Loucy (cell line): ENCODE results near the gene CHST12.

Source experiments
- H2AFZ ChIP-seq: fragments of 200-600 bp; sonication (generic); 2 replicates; pipeline ENCODE4 v1.6.0; 2016; ENCODE audit warnings: antibody characterized with exemption, mild to moderate bottlenecking, low read length, moderate library complexity
- H3F3A ChIP-seq: fragments of 200-600 bp; 2 replicates; pipeline ENCODE4 v1.6.0; 2016; ENCODE audit warnings: antibody characterized with exemption, low read depth, mild to moderate bottlenecking
- H3K27me3 ChIP-seq: fragments of 200-600 bp; sonication (generic); 2 replicates; pipeline ENCODE4 v1.6.1; 2014; ENCODE audit warnings: low read length, mild to moderate bottlenecking; ENCODE audit not compliant: insufficient read depth, poor library complexity, severe bottlenecking
- H3K36me3 ChIP-seq: fragments of 200-600 bp; sonication (generic); 2 replicates; pipeline ENCODE4 v1.6.1; 2016; ENCODE audit warnings: low read length; ENCODE audit not compliant: insufficient read depth
- H3K4me1 ChIP-seq: fragments of 200-600 bp; sonication (generic); 2 replicates; pipeline ENCODE4 v1.5.1; 2014; ENCODE audit warnings: low read length, mild to moderate bottlenecking; ENCODE audit not compliant: insufficient read depth, poor library complexity, severe bottlenecking
- H3K4me2 ChIP-seq: fragments of 200-600 bp; sonication (generic); 2 replicates; pipeline ENCODE4 v1.6.0; 2014; ENCODE audit warnings: antibody characterized with exemption, low read length, low read depth, mild to moderate bottlenecking; ENCODE audit not compliant: poor library complexity, severe bottlenecking
- H3K4me3 ChIP-seq: fragments of 200-600 bp; sonication (generic); 2 replicates; pipeline ENCODE4 v1.5.1; 2014; ENCODE audit warnings: low read length, mild to moderate bottlenecking, mixed read lengths; ENCODE audit not compliant: poor library complexity, severe bottlenecking
- H3K79me2 ChIP-seq: fragments of 200-600 bp; sonication (generic); 2 replicates; pipeline ENCODE4 v1.6.1; 2014; ENCODE audit warnings: low read length; ENCODE audit not compliant: insufficient read depth
- H3K9ac ChIP-seq: fragments of 200-600 bp; sonication (generic); 2 replicates; pipeline ENCODE4 v1.6.0; 2014; ENCODE audit warnings: mild to moderate bottlenecking, low read depth, low read length, moderate library complexity; ENCODE audit not compliant: poor library complexity, severe bottlenecking
- H3K9me2 ChIP-seq: fragments of 200-600 bp; sonication (generic); replicated peaks from 2 replicates; pipeline ENCODE4 v1.6.1; 2016; ENCODE audit warnings: low read depth, low read length, mixed read lengths
- H3K9me3 ChIP-seq: fragments of 200-600 bp; sonication (generic); 2 replicates; pipeline ENCODE4 v1.6.1; 2014; ENCODE audit warnings: mild to moderate bottlenecking, antibody characterized with exemption, low read length, low read depth; ENCODE audit not compliant: insufficient read depth
- H4K20me1 ChIP-seq: fragments of 200-600 bp; sonication (generic); 2 replicates; pipeline ENCODE4 v1.6.0; 2014; ENCODE audit warnings: antibody characterized with exemption, low read length, mild to moderate bottlenecking; ENCODE audit not compliant: insufficient read depth, poor library complexity, severe bottlenecking
- EZH2phosphoT487 ChIP-seq: fragments of 200-600 bp; IDR thresholded peaks from 2 replicates; pipeline ENCODE4 v1.6.1; 2018; ENCODE audit warnings: antibody characterized with exemption, mild to moderate bottlenecking, moderate library complexity, borderline replicate concordance
- TF ChIP-seq, protein P1 (sequence below): fragments of 200-600 bp; sonication (generic); conservative IDR thresholded peaks from 2 replicates; pipeline ENCODE4 v1.5.1; 2014; ENCODE audit warnings: mild to moderate bottlenecking, antibody characterized with exemption, low read length

CHST12 gene

DNA sequence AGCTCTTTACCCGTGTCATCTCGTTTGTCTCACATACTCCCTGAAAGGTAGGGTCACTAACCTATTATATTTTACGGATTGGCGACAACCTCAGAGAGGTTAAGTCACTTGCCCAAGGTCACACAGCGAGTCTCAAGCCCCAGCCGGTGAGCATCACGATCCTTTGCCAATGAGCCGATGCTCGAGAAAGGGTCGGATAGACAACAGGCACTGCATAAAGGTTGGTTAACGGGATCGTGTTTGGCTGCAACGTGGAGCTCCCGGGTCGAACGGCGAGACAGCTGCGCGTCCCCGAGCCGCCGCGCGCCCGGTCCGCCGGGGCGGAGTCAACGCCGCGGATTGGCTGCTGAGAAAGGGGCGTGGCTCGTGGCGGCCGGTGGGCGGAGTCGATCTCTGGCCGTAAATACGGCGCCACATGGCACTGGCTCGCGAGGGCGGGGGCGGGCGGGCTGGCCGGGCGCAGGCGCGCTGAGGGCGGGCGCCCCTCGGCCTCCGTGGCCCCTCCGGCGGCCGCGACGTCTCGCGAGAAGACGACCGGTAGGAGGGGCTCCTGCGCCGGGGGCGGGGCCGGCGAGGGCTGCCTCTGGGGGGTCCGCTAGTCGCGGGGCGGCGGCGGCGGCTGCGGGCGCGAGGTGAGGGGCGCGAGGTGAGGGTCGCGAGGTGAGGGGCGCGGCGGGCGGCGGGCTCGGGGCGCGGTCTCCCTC is at the start of gene CHST12:
Gene CHST12, plus strand, starts transcription at position 598 of the 704 bp plus-strand sequence. CDS start 29,029 bp downstream, outside the sequence.
- Histone ChIP-seq H2AFZ (no peak within 1 kb of the TSS), H3K79me2 (peaks cover 50% of the 10 kb centered on the region), H3K4me1 (peaks cover 46% of the 10 kb centered on the region), H3K9ac (peak within 1 kb of the TSS; percentile 98), H3K4me3 (peak within 1 kb of the TSS; percentile 87), H3K27me3 (peaks cover 9% of the 10 kb centered on the region), H4K20me1 (peaks cover 14% of the 10 kb centered on the region), H3K4me2 (peak within 1 kb of the TSS; percentile 90), H3K36me3 (no peaks in the 10 kb centered on the region), H3K9me2 (no peaks in the 10 kb centered on the region), H3F3A (peaks cover 23% of the 10 kb centered on the region), H3K9me3 (no peaks in the 10 kb centered on the region)
- no peak for TF ChIP-seq EZH2phosphoT487
- TF ChIP-seq, protein P1, sequence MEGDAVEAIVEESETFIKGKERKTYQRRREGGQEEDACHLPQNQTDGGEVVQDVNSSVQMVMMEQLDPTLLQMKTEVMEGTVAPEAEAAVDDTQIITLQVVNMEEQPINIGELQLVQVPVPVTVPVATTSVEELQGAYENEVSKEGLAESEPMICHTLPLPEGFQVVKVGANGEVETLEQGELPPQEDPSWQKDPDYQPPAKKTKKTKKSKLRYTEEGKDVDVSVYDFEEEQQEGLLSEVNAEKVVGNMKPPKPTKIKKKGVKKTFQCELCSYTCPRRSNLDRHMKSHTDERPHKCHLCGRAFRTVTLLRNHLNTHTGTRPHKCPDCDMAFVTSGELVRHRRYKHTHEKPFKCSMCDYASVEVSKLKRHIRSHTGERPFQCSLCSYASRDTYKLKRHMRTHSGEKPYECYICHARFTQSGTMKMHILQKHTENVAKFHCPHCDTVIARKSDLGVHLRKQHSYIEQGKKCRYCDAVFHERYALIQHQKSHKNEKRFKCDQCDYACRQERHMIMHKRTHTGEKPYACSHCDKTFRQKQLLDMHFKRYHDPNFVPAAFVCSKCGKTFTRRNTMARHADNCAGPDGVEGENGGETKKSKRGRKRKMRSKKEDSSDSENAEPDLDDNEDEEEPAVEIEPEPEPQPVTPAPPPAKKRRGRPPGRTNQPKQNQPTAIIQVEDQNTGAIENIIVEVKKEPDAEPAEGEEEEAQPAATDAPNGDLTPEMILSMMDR = no peak

DNA sequence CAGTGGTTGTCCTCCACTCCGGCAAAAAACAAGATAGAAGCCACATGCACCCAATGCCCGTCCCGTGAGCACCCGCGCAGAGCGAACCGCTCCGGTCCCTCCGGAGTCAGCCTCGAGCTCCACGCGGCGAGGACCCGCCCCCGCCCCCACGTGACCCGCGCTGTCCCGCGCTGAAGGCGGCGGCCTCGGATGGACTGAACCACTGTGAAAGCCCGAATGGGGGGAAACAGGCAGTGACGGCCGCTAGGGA is 49.5 kb upstream of the CHST12 start:
- Histone ChIP-seq H2AFZ (peak overlapping the region; percentile 99), H3K4me2 (peak overlapping the region; percentile 92), H3K79me2 (peaks cover 53% of the 10 kb centered on the region), H3K27me3 (no peaks in the 10 kb centered on the region), H3K9me3 (no peaks in the 10 kb centered on the region), H3K4me3 (peak overlapping the region; percentile 99), H3K36me3 (peaks cover 2% of the 10 kb centered on the region; the same call in 1 of the 2 replicates), H3K4me1 (peaks cover 38% of the 10 kb centered on the region), H3K9me2 (no peaks in the 10 kb centered on the region), H3F3A (no peaks in the 10 kb centered on the region), H3K9ac (peak overlapping the region; percentile 95), H4K20me1 (peaks cover 37% of the 10 kb centered on the region)
- TF ChIP-seq, protein P1 = no peak
- TF ChIP-seq EZH2phosphoT487 = no peak

DNA sequence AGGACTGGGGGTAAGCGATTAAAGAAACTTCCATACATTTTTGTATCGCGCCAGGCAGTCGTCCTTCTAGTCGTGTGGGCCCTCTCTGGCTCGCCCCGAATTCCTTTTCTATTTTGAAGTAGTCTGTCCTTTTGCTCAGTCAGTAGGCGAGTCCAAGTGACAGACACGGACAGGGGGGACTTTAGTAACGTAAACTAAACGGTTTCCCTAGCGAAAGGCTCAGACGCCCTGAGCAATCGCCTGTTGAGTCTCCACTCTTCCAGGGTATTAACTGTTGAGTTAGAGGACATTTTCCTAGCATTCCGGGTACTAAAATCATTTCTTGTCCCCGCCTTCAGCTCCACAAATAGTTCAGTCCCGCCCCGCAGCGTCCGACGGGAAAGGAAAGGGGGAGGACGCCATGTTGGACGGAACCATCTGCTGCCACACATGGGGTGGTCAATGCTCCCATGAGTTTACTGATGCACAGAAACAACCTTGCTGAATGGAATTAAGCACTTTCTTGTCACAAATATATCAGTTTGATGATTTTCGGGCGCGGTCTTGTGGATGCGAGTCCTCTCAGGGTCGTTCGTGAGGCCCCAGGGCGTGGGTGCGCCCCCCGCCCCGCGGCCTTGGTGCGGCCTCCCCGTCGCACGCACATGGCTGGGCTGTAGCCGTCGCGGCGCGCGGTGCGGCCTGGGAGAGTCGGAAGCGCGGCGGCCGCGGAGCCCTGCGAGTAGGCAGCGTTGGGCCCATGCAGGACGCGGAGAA is 49.0 kb upstream of the CHST12 start, which contains the start of gene EIF3B:
Gene EIF3B, plus strand, starts transcription at position 642 of the 753 bp plus-strand sequence. Its CDS starts 95 bp downstream, at position 737.
- Histone ChIP-seq H2AFZ (peak within 1 kb of the TSS; percentile 99), H3F3A (no peaks in the 10 kb centered on the region), H3K9ac (peak within 1 kb of the TSS; percentile 97), H3K9me3 (no peaks in the 10 kb centered on the region), H3K4me3 (peak within 1 kb of the TSS; percentile 99), H3K79me2 (peaks cover 58% of the 10 kb centered on the region), H3K9me2 (no peaks in the 10 kb centered on the region), H3K36me3 (peaks cover 7% of the 10 kb centered on the region; the same call in 1 of the 2 replicates), H3K27me3 (no peaks in the 10 kb centered on the region), H3K4me1 (peaks cover 43% of the 10 kb centered on the region), H3K4me2 (peak within 1 kb of the TSS; percentile 98), H4K20me1 (peaks cover 42% of the 10 kb centered on the region)
- no peak for TF ChIP-seq EZH2phosphoT487
- TF ChIP-seq, protein P1 = no peak
